Measurements from ENCODE around the gene NSRP1. TPM values are rescaled to one million over a fixed set of nuclear protein-coding genes. Genes with fewer than 3 reads are reported as not detected.
A peak's percentile ranks its signal among the peaks of the same experiment; 100 is the strongest.
"Not testable (repeated sequence)": the region's sequence is repeated elsewhere in the genome, so short reads cannot be mapped to it uniquely, and the experiment has no call there.

The NSRP1 gene
- polyA plus RNA-seq, 1 donor (not counting 4 experiments of a cell fraction or from before 2014, with no cell fraction given): 12.7 TPM

- Histone ChIP-seq H3K4me3 (ENCODE audit: control insufficient read depth in 2 of 3, extremely low read depth in 1 of 3, insufficient read depth in 2 of 3, low read depth in 1 of 3, low read length in 3 of 3) (peak overlapping the region; percentile 63 to 97 (median 96)), H3K9ac (ENCODE audit: control insufficient read depth, extremely low read depth, insufficient read depth, low read length) (peak overlapping the region; percentile 99), H3K27ac (ENCODE audit: control insufficient read depth, insufficient read depth, low read length) (peak overlapping the region; percentile 100), H3K9me1 (ENCODE audit: control insufficient read depth, extremely low read depth, insufficient read depth, low read length) (no peaks in the 10 kb centered on the region), H3K79me2 (ENCODE audit: control insufficient read depth, insufficient read depth, low read length) (peaks cover 58% of the 10 kb centered on the region), H4K20me1 (ENCODE audit: control insufficient read depth, extremely low read depth, insufficient read depth, low read length) (no peaks in the 10 kb centered on the region), H3K27me3 (ENCODE audit: control insufficient read depth, extremely low read depth, insufficient read depth, low read length) (no peaks in the 10 kb centered on the region), H3K36me3 (ENCODE audit: control insufficient read depth in 2 of 2, extremely low read depth in 1 of 2, insufficient read depth in 2 of 2, low read length in 2 of 2) (peaks cover 0 to 5% of the 10 kb centered on the region in 2 experiments), H2AFZ (ENCODE audit: control insufficient read depth, low read length) (no peak overlapping the region), H3K9me3 (ENCODE audit: control insufficient read depth, low read depth, low read length) (no peaks in the 10 kb centered on the region), H3K4me2 (ENCODE audit: control insufficient read depth, extremely low read depth, insufficient read depth, low read depth, low read length) (peak overlapping the region; percentile 88), H3K4me1 (ENCODE audit: control insufficient read depth, extremely low read depth, insufficient read depth, low read length) (peaks cover 7% of the 10 kb centered on the region)
- dilution Hi-C loops (cut with MboI; ENCODE audit: extremely low pct_ligation_motif_present, low sequenced_read_pairs): no loop called here
- FAIRE-seq (no peak), DNase-seq (ENCODE audit: low read depth, low spot score) (no peak)
- TF ChIP-seq EZH2 (IDR thresholded peaks at IDR 0.05; ENCODE audit: low read length) (no peak), CTCF (optimal IDR thresholded peaks at IDR 0.05 in 1 of 3, IDR thresholded peaks at IDR 0.05 in 1 of 3, conservative IDR thresholded peaks at IDR 0.05 in 1 of 3; ENCODE audit: extremely low read depth in 1 of 3, insufficient read depth in 2 of 3, low read length in 3 of 3) (no peak)
These were observed 1.1 kb downstream of the NSRP1 start for GRCh38 chr17:30117675-30118081.

- H4K20me1 ChIP-seq (ENCODE audit: control insufficient read depth, extremely low read depth, insufficient read depth, low read length); FAIRE-seq; H3K4me1 ChIP-seq (ENCODE audit: control insufficient read depth, extremely low read depth, insufficient read depth, low read length); H3K4me3 ChIP-seq (ENCODE audit: control insufficient read depth in 2 of 3, extremely low read depth in 1 of 3, insufficient read depth in 2 of 3, low read depth in 1 of 3, low read length in 3 of 3); H3K36me3 ChIP-seq (ENCODE audit: control insufficient read depth in 2 of 2, extremely low read depth in 1 of 2, insufficient read depth in 2 of 2, low read length in 2 of 2); H3K9me1 ChIP-seq (ENCODE audit: control insufficient read depth, extremely low read depth, insufficient read depth, low read length); H3K9me3 ChIP-seq (ENCODE audit: control insufficient read depth, low read depth, low read length); H3K27me3 ChIP-seq (ENCODE audit: control insufficient read depth, extremely low read depth, insufficient read depth, low read length); H3K9ac ChIP-seq (ENCODE audit: control insufficient read depth, extremely low read depth, insufficient read depth, low read length); DNase-seq (ENCODE audit: low read depth, low spot score); H2AFZ ChIP-seq (ENCODE audit: control insufficient read depth, low read length); dilution Hi-C loops (cut with MboI; ENCODE audit: extremely low pct_ligation_motif_present, low sequenced_read_pairs): not testable (repeated sequence)
- H3K79me2 ChIP-seq (ENCODE audit: control insufficient read depth, insufficient read depth, low read length): peaks cover 63% of the 10 kb centered on the region
- peak overlapping the region; percentile 100 for H3K27ac ChIP-seq (ENCODE audit: control insufficient read depth, insufficient read depth, low read length)
- H3K4me2 ChIP-seq (ENCODE audit: control insufficient read depth, extremely low read depth, insufficient read depth, low read depth, low read length): peak overlapping the region; percentile 88
These were observed 2.0 kb downstream of the NSRP1 start for GRCh38 chr17:30118635-30119034.

- no peaks in the 10 kb centered on the region for H3K4me1 ChIP-seq (ENCODE audit: control insufficient read depth, extremely low read depth, insufficient read depth, low read length)
- no peaks in the 10 kb centered on the region for H3K27me3 ChIP-seq (ENCODE audit: control insufficient read depth, extremely low read depth, insufficient read depth, low read length)
- peaks cover 74% of the 10 kb centered on the region for H3K79me2 ChIP-seq (ENCODE audit: control insufficient read depth, insufficient read depth, low read length)
- no peaks in the 10 kb centered on the region for H3K9me3 ChIP-seq (ENCODE audit: control insufficient read depth, low read depth, low read length)
- H3K27ac ChIP-seq (ENCODE audit: control insufficient read depth, insufficient read depth, low read length): no peak overlapping the region
- TF ChIP-seq CTCF (optimal IDR thresholded peaks at IDR 0.05 in 1 of 3, IDR thresholded peaks at IDR 0.05 in 1 of 3, conservative IDR thresholded peaks at IDR 0.05 in 1 of 3; ENCODE audit: extremely low read depth in 1 of 3, insufficient read depth in 2 of 3, low read length in 3 of 3): no peak
- TF ChIP-seq EZH2 (IDR thresholded peaks at IDR 0.05; ENCODE audit: low read length): no peak
- H3K36me3 ChIP-seq (ENCODE audit: control insufficient read depth in 2 of 2, extremely low read depth in 1 of 2, insufficient read depth in 2 of 2, low read length in 2 of 2): peaks cover 8 to 19% of the 10 kb centered on the region in 2 experiments
- no peak overlapping the region for H3K4me3 ChIP-seq (ENCODE audit: control insufficient read depth in 2 of 3, extremely low read depth in 1 of 3, insufficient read depth in 2 of 3, low read depth in 1 of 3, low read length in 3 of 3)
- no peak overlapping the region for H3K9ac ChIP-seq (ENCODE audit: control insufficient read depth, extremely low read depth, insufficient read depth, low read length)
- DNase-seq (ENCODE audit: low read depth, low spot score): no peak
- H3K9me1 ChIP-seq (ENCODE audit: control insufficient read depth, extremely low read depth, insufficient read depth, low read length): no peaks in the 10 kb centered on the region
- FAIRE-seq: no peak
- H4K20me1 ChIP-seq (ENCODE audit: control insufficient read depth, extremely low read depth, insufficient read depth, low read length): peaks cover 10% of the 10 kb centered on the region
- dilution Hi-C loops (cut with MboI; ENCODE audit: extremely low pct_ligation_motif_present, low sequenced_read_pairs): no loop called here
- no peak overlapping the region for H2AFZ ChIP-seq (ENCODE audit: control insufficient read depth, low read length)
- H3K4me2 ChIP-seq (ENCODE audit: control insufficient read depth, extremely low read depth, insufficient read depth, low read depth, low read length): no peak overlapping the region
These were observed 7.7 kb downstream of the NSRP1 start for GRCh38 chr17:30124273-30124796.

Measured in keratinocyte (primary cell).